ENCODE data around the gene POT1.

Gene POT1

GRCh38 chr7:124801330-124801895, 128.2 kb downstream of the POT1 start:
- no peak for DNase-seq (ENCODE audit: low read depth)

- no peak for DNase-seq (ENCODE audit: low read depth)
Observed at GRCh38 chr7:124800386-124800785, 129.2 kb downstream of the POT1 start.

GRCh38 chr7:124799448-124799847, 130.2 kb downstream of the POT1 start:
- DNase-seq (ENCODE audit: low read depth) = no peak

- DNase-seq (ENCODE audit: low read depth) = no peak
Observed at GRCh38 chr7:124796771-124797170, 132.9 kb downstream of the POT1 start.

GRCh38 chr7:124792696-124793095, 136.9 kb downstream of the POT1 start:
- DNase-seq (ENCODE audit: low read depth) = no peak

GRCh38 chr7:124792002-124792401, 137.6 kb downstream of the POT1 start:
- DNase-seq (ENCODE audit: low read depth) = no peak

GRCh38 chr7:124791426-124791825, 138.2 kb downstream of the POT1 start:
- DNase-seq (ENCODE audit: low read depth) = no peak

- no peak for DNase-seq (ENCODE audit: low read depth)
Observed at GRCh38 chr7:124790645-124791044, 139.0 kb downstream of the POT1 start.

- no peak for DNase-seq (ENCODE audit: low read depth)
Observed at GRCh38 chr7:124785994-124786393, 143.6 kb downstream of the POT1 start.

- no peak for DNase-seq (ENCODE audit: low read depth)
Observed at GRCh38 chr7:124784879-124785818, 144.5 kb downstream of the POT1 start.

- DNase-seq (ENCODE audit: low read depth) = no peak
Observed at GRCh38 chr7:124783271-124783670, 146.4 kb downstream of the POT1 start.

- DNase-seq (ENCODE audit: low read depth) = no peak
Observed at GRCh38 chr7:124781907-124782734, 147.5 kb downstream of the POT1 start.

- no peak for DNase-seq (ENCODE audit: low read depth)
Observed at GRCh38 chr7:124781418-124781817, 148.2 kb downstream of the POT1 start.

GRCh38 chr7:124780608-124781007, 149.0 kb downstream of the POT1 start:
- DNase-seq (ENCODE audit: low read depth) = no peak

- DNase-seq (ENCODE audit: low read depth) = no peak
Observed at GRCh38 chr7:124780056-124780455, 149.6 kb downstream of the POT1 start.

GRCh38 chr7:124779620-124780019, 150.0 kb downstream of the POT1 start:
- no peak for DNase-seq (ENCODE audit: low read depth)

GRCh38 chr7:124779194-124779593, 150.4 kb downstream of the POT1 start:
- no peak for DNase-seq (ENCODE audit: low read depth)

GRCh38 chr7:124777268-124777667, 152.4 kb downstream of the POT1 start:
- DNase-seq (ENCODE audit: low read depth) = no peak

GRCh38 chr7:124776153-124776552, 153.5 kb downstream of the POT1 start:
- DNase-seq (ENCODE audit: low read depth) = no peak

GRCh38 chr7:124775422-124775821, 154.2 kb downstream of the POT1 start:
- no peak for DNase-seq (ENCODE audit: low read depth)

GRCh38 chr7:124773938-124774337, 155.7 kb downstream of the POT1 start:
- no peak for DNase-seq (ENCODE audit: low read depth)

- no peak for DNase-seq (ENCODE audit: low read depth)
Observed at GRCh38 chr7:124773339-124773738, 156.3 kb downstream of the POT1 start.
